ENCODE measurements around the gene CHN2.

CHN2 gene

DNA sequence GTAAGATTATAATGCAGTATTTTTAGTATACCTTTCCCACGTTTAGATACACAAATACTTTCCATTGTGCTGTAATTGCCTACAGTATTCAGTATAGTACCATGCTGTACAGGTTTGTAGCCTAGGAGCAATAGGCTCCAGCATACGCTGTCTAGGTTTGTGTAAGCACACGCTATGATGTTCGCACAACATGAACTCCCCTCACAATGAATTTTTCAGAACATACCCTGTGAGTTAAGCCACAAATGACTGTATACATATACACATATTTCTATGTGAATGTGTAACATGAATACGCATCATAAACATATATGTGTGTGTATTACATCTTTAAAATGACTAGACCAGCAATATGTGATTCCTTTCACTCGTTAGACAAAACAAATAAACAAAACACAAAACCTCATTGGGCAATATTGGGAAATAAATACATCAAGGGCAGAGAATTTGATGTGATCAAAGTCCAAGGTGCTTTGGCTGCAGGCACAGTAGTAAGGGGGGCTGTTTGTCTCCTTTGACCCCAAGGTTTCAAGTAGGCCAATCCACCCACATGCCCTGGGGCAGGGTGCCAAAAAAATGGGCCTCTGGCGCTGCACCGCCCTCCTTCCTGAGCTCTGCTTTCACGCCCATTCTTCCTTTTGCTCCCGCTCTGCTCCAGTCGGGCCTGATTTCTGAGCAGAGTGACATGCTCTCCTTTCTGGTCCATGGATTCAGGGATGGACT, 33.9 kb downstream of the CHN2 start:
- no peak for DNase-seq (ENCODE audit: low spot score)

- DNase-seq (ENCODE audit: low spot score): no peak
Observed at GRCh38 chr7:29229066-29229465, 34.5 kb downstream of the CHN2 start.

GRCh38 chr7:29229946-29230345, 35.4 kb downstream of the CHN2 start:
- no peak for DNase-seq (ENCODE audit: low spot score)

DNA sequence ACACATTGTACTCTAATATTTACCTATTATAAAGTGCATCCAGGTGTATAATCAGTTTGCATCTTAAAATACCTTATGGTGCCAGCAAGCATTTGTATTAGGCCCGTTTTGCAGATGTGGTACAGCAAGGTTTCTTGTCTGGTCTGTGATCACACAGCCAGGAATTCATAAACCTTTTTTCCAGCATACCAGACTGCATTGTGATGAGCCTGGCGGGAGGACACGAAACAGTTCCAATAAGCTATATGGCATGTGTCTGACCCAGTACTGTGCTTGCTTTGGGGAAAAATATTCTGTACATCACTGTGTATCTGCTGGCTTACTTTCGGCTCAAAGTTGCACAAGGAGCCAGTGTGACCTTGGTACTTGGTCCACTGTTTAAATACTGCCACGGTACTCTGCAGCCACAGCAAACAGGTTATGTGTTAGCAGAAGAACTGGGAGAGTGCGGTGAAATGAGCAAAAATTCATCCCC, 36.3 kb downstream of the CHN2 start:
- no peak for DNase-seq (ENCODE audit: low spot score)

- DNase-seq (ENCODE audit: low spot score): no peak
Observed at GRCh38 chr7:29231671-29232232, 37.2 kb downstream of the CHN2 start.

GRCh38 chr7:29234438-29234837, 39.9 kb downstream of the CHN2 start:
- no peak for DNase-seq (ENCODE audit: low spot score)

DNA sequence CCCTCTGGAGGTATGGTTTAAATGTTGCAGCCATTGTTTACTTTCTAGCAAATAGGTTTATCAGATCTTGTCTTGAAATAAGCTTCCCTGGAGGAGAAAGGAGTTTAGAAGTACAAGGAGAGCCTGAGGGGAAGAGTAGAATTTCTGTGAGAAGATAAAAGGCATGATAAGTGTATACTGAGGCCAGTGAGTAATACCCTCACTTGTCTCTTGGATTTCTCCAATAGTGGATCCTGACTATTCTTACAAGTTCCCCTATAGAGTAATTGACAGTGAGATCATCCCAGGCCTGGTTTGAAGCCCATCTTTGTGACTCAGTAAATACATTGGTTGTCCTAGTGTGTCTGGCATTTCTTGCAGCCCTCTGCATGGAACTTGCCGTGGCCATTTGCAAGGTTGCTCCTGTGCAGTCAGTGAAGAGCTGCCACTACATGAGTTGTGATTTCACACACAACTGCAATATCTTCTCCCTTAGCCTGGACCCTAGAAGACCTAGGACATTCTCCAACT, 41.6 kb downstream of the CHN2 start:
- DNase-seq (ENCODE audit: low spot score): no peak

DNA sequence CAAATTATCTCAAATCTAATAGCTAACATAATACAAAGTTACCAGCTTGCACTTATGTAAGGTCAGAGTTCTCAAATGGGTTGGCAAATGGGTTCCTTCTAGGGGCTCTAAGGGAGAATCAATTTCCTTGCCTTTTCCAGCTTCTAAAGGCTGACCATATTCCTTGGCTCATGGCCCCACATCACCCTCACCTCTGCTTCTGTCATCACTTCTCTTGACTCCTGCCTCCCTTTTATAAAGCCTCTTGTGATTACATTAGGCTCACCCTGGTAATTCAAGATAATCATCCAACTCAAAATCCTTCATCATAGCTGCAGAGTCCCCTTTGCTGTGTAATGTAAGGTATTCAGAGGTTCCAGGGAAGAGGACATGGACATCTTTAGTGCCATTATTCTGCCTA, 42.1 kb downstream of the CHN2 start:
- DNase-seq (ENCODE audit: low spot score): no peak

GRCh38 chr7:29237489-29237888, 42.9 kb downstream of the CHN2 start:
- no peak for DNase-seq (ENCODE audit: low spot score)

- DNase-seq (ENCODE audit: low spot score): no peak
Observed at GRCh38 chr7:29239638-29240037, 45.1 kb downstream of the CHN2 start.

GRCh38 chr7:29242265-29242664, 47.7 kb downstream of the CHN2 start:
- no peak for DNase-seq (ENCODE audit: low spot score)

GRCh38 chr7:29243910-29244655, 49.5 kb downstream of the CHN2 start:
- no peak for DNase-seq (ENCODE audit: low spot score)

GRCh38 chr7:29247224-29247962, 52.8 kb downstream of the CHN2 start:
- DNase-seq (ENCODE audit: low spot score): no peak

DNA sequence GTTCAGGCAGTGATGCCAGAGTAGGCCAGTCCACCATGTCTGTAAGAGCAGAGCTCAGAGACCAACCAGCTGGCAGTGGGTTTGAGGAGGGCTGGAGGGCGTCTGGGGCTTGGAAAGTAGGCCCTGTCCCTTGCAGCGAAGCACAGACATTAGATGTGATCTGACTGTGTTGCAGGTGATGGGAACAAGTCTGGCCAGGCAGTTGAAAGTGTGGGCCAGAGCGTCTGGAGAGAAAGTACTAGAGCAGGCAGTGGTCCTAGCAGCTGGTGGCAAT, 53.3 kb downstream of the CHN2 start:
- DNase-seq (ENCODE audit: low spot score): no peak

- no peak for DNase-seq (ENCODE audit: low spot score)
Observed at GRCh38 chr7:29248713-29249382, 54.3 kb downstream of the CHN2 start.

DNA sequence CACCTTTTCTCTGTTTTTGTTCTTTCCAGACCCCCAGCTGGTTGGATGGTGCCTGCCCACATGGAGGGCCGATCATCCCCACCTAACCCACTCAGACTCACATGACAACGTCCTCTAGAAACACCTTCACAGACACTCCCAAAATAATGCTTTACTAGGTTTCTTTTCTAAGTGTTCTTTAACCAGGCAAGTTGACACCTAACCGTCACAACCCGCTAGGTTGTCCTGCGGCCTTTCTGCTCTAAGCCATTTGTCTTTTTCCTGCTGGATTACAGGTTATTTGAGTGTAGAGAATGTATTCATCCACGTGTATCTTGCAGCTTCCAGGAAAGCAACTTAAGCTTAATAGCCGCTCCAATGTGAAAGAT, 54.8 kb downstream of the CHN2 start:
- no peak for DNase-seq (ENCODE audit: low spot score)

DNA sequence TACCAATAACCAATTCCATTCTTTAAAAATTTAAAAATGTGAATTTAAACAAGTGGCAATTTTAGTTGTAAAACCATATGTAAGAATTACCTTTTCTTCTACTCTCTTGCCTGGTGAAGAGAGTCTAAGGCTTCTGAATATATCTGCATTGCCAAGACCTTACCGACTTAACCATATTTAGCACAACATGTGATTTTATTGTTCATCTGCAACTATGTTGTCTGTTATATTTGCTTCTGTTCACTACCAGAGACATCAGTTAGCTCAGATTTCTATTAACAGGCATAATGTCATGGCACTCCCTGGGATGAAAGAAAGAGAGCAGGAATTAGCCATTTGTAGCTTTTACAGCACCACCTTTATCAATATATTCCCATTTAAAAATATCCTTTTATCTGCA, 55.3 kb downstream of the CHN2 start:
- no peak for DNase-seq (ENCODE audit: low spot score)

GRCh38 chr7:29253225-29253624, 58.6 kb downstream of the CHN2 start:
- DNase-seq (ENCODE audit: low spot score): no peak

DNA sequence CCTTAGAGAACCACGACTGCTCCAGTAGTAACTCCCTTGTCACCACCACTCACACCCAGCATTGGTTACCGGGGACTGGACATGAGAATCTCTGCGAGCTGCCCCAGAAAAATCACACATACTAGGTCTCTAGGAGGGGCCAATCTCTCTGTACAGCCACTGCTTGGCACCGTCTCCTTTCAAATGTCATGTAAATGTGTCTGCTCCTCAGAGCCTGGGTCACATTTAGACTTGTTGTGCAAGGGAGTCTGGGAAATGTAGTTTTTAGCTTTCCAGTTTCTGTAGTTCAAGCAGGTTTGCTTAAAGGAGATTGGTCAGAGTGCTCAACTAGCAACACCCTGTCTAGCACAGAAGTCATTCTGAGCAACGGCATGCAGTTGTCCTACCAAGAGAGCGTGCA, 60.0 kb downstream of the CHN2 start:
- DNase-seq (ENCODE audit: low spot score): no peak

DNA sequence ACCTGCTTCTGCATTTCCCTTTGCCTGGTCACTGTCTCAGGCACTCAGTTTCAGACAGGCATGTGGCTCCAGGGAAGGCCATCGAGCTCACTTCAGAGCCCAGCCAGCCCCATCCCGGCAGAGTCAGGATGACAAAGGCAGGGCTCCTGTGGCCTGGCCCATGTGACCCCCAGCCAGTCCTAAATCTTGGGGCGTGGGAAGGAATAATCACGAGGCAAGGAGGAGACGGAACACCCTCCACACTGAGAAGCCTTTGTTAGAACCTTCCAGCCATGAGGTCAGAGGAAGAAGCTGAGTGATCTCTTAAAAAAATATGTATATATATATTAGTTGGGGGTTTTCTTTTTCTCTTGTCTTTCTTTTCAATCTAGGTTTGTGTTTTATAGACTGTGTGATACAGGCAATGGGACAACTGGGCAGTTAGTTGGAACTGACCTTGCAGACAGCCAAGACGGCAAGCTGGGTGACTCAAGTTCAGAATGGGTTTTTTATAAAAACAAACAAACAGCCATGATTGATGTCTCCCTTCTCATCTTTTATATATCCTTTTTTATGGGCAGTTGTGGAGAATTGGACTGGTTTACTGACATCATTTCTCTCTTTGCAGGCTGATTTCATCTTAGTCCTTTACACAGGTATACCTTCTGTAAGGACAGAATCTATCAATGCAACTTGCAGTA, 60.8 kb downstream of the CHN2 start:
- no peak for DNase-seq (ENCODE audit: low spot score)

DNA sequence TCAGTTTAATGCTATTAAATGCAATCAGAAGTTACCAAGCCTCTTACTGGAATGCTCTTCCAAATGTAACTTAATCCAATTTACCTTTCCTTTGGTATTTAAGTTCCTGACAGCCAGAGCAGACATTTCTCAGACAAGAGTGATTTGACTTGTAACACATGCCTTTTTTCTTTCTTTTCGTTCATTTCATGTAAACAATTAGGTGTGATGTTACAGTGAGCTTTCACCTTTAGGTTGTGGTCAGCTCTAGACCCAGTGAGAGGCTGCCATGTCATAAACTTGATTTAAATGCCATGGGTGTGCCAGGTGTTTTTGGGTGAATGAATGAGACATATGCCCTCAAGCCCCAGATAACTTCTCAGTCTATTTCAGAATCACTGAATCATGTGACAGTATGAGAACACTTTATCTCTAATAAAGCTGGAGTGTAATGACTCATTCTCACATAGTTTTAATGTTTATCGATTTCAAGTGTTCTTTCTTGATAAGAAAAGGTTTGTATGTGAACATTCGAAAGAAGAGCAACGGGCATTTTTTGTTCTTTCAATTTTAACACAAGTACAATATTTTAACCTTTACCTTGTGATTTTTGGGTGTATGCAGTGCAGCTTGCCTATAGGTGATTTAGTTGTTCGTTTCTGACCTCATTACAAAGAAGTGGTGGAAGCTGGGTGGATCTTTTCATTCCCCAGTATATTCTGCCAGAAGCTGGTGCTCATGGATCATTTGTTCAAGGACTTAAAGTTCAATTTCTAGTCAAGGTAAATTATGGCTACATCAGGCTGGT, 61.5 kb downstream of the CHN2 start:
- DNase-seq (ENCODE audit: low spot score): no peak
